OCI-LY7 (cell line): Measurements from ENCODE around the gene RTCA.
"Not testable (repeated sequence)": the region's sequence is repeated elsewhere in the genome, so short reads cannot be mapped to it uniquely, and the experiment has no call there.

ENCODE experiments used
- EZH2phosphoT487 ChIP-seq: fragments of 200-600 bp; sonication (generic); IDR thresholded peaks from 2 replicates; pipeline ENCODE4 v1.6.1; 2018; ENCODE audit warnings: low read depth, borderline replicate concordance, mild to moderate bottlenecking, mixed run types, antibody characterized with exemption, low read length, moderate library complexity, mixed read lengths
- TF ChIP-seq, protein P1 (sequence below): fragments of 200-600 bp; sonication (generic); conservative IDR thresholded peaks from 2 replicates; pipeline ENCODE4 v1.5.1; 2014; ENCODE audit warnings: mild to moderate bottlenecking, antibody characterized with exemption, low read length, moderate library complexity, mixed read lengths

DNA sequence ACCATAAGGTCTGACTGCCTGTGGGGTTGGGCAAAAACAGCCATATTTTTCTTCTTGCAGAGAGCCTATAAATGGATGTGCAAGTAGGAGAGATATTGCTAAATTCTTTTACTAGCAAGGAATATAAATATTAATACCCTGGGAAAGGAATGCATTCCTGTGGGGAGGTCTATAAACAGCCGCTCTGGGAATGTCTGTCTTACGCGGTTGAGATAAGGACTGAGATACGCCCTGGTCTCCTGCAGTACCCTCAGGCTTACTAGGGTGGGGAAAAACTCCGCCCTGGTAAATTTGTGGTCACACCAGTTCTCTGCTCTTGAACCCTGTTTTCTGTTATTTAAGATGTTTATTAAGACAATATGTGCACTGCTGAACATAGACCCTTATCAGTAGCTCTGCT is 1.9 kb upstream of the RTCA start:
- TF ChIP-seq, protein P1, sequence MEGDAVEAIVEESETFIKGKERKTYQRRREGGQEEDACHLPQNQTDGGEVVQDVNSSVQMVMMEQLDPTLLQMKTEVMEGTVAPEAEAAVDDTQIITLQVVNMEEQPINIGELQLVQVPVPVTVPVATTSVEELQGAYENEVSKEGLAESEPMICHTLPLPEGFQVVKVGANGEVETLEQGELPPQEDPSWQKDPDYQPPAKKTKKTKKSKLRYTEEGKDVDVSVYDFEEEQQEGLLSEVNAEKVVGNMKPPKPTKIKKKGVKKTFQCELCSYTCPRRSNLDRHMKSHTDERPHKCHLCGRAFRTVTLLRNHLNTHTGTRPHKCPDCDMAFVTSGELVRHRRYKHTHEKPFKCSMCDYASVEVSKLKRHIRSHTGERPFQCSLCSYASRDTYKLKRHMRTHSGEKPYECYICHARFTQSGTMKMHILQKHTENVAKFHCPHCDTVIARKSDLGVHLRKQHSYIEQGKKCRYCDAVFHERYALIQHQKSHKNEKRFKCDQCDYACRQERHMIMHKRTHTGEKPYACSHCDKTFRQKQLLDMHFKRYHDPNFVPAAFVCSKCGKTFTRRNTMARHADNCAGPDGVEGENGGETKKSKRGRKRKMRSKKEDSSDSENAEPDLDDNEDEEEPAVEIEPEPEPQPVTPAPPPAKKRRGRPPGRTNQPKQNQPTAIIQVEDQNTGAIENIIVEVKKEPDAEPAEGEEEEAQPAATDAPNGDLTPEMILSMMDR, result not testable (repeated sequence)
- TF ChIP-seq EZH2phosphoT487, result not testable (repeated sequence)
